HEK293 (cell line): ENCODE measurements around the gene MIF4GD.

Experiments used
- CTCF ChIP-seq: fragments of 450-650 bp; formaldehyde crosslinking; IDR thresholded peaks from 2 replicates; pipeline ENCODE4 v1.5.1; 2016; ENCODE audit warnings: missing biosample characterization, missing genetic modification characterization
- OSR2 ChIP-seq: fragments of 450-650 bp; formaldehyde crosslinking; IDR thresholded peaks from 2 replicates; pipeline ENCODE4 v1.5.1; 2016; ENCODE audit warnings: missing biosample characterization, missing genetic modification characterization
- YY1 ChIP-seq: fragments of 450-650 bp; formaldehyde crosslinking; IDR thresholded peaks from 2 replicates; pipeline ENCODE4 v1.5.1; 2018; ENCODE audit warnings: missing biosample characterization, missing genetic modification characterization
- ZBTB20 ChIP-seq: fragments of 450-650 bp; formaldehyde crosslinking; IDR thresholded peaks from 2 replicates; pipeline ENCODE4 v1.5.1; 2016; ENCODE audit warnings: missing biosample characterization, missing genetic modification characterization
- ZBTB8A ChIP-seq: fragments of 450-650 bp; formaldehyde crosslinking; IDR thresholded peaks from 2 replicates; pipeline ENCODE4 v1.5.1; 2016; ENCODE audit warnings: missing biosample characterization, missing genetic modification characterization
- ZNF138 ChIP-seq: fragments of 450-650 bp; formaldehyde crosslinking; IDR thresholded peaks from 2 replicates; pipeline ENCODE4 v1.5.1; 2016; ENCODE audit warnings: missing biosample characterization, missing genetic modification characterization, borderline replicate concordance
- ZNF211 ChIP-seq: fragments of 450-650 bp; formaldehyde crosslinking; IDR thresholded peaks from 2 replicates; pipeline ENCODE4 v1.5.1; 2016; ENCODE audit warnings: low read depth, missing biosample characterization, missing genetic modification characterization
- ZNF274 ChIP-seq, 2 experiments: fragments of 200-500 bp in 1 of 2; fragments of 450-650 bp in 1 of 2; sonication (Bioruptor generic) in 1 of 2; formaldehyde crosslinking in 1 of 2; IDR thresholded peaks; 2 replicates each; pipeline versions ENCODE4 v1.5.1 to v1.6.1; 2014 to 2016; ENCODE audit warnings: borderline replicate concordance in 1 of 2, inconsistent platforms in 1 of 2, low read length in 1 of 2, missing biosample characterization in 1 of 2, missing genetic modification characterization in 1 of 2
- ZNF785 ChIP-seq: fragments of 450-650 bp; formaldehyde crosslinking; IDR thresholded peaks from 2 replicates; pipeline ENCODE4 v1.5.1; 2016; ENCODE audit warnings: missing biosample characterization, missing genetic modification characterization
- TF ChIP-seq, protein P1 (sequence below): IDR thresholded peaks from 2 replicates; pipeline ENCODE4 v1.6.1; 2011; ENCODE audit warnings: mild to moderate bottlenecking, low read depth, low read length, borderline replicate concordance

DNA sequence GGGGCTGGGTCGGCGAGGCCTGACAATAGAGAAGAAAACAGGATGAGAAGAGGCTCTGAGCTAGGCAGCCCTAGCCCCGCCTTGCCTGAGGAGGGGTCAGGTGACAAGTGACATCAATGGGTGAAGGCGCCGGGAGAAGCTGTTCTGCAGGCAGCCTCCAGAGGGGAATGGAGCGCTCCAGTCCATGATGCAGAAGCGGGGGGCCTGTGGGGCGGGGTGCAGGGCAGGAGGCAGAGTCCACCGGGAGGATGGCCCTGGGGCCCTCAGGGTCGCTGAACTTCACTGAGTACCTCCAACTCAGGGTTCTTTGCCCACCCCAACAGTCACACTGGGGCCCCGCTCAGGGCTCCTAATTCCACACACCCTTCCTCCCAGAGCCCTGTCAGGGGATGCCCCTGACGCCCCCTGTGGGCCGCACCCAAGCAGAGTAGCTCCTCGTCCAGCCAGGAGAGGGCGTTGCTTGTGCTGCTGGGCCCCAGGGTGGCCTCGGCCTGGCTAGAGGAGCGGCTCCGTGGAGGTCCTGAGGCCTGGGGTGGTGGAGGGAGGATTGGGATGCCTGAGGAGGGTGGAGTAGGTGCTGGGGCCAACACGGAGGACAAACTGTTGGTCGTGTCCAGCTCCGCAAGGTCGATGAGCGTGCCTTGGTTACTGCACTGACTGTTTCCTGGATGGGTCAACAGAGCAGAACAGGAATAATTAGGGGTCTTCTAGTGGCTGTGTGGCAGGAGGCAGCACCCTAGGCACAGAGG, 30.5 kb downstream of the MIF4GD start:
- no peak for TF ChIP-seq OSR2
- TF ChIP-seq CTCF (tag by site-specific recombination): peak; percentile 93
- no peak for TF ChIP-seq ZNF138 (tag by site-specific recombination)
- TF ChIP-seq ZNF211 (tag by site-specific recombination): no peak
- TF ChIP-seq, protein P1, sequence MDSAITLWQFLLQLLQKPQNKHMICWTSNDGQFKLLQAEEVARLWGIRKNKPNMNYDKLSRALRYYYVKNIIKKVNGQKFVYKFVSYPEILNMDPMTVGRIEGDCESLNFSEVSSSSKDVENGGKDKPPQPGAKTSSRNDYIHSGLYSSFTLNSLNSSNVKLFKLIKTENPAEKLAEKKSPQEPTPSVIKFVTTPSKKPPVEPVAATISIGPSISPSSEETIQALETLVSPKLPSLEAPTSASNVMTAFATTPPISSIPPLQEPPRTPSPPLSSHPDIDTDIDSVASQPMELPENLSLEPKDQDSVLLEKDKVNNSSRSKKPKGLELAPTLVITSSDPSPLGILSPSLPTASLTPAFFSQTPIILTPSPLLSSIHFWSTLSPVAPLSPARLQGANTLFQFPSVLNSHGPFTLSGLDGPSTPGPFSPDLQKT: no peak
- no peak for TF ChIP-seq ZNF274 (IDR thresholded peaks at IDR 0.05; ENCODE audit: low read length)
- no peak for TF ChIP-seq ZNF274 (tag by site-specific recombination; IDR thresholded peaks at IDR 0.05; ENCODE audit: borderline replicate concordance)
- no peak for TF ChIP-seq YY1
- TF ChIP-seq ZBTB20 (tag by site-specific recombination): peak; percentile 23; the same call in 1 of the 2 replicates
- TF ChIP-seq ZBTB8A: peak; percentile 67
- TF ChIP-seq ZNF785 (tag by site-specific recombination): no peak
